Measurements from ENCODE around the gene PPP2R5A. TPM values are rescaled to one million over a fixed set of nuclear protein-coding genes. Genes with fewer than 3 reads are reported as not detected.

PPP2R5A gene
- total and polyA plus RNA-seq, 12 donors: 44.2 to 86.8 (median 57.3) TPM

DNA sequence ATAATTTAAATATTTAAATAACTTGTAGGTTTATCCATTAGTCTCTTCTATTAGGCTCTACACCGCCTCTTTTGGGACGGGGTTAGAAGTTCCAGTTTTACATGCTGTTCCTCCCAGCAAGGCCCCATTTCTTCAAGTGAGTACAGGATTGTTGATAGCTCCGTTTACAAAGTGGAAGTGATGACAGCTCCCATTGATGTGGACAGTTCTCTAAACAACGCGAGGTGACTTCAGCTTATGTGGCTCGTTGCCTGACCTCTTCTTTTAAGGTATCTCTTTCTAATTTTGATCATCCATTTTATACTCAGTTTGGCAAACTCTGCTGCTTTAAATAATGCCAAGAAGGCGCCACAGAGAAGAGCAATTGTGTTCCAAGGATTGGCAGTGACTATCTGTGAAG lies 79.8 kb downstream of the PPP2R5A start:
- ATAC-seq: peak in 6 of 8 donors; percentile 27 to 94 (median 66)
- peaks cover 0 to 89% (median 14%) of the 10 kb centered on the region in 9 donors for H3K36me3 ChIP-seq
- intact Hi-C loops (cut with DNase I): loop anchor here in 8 of 10 donors (2.0 to 5.0 kb wide), 9 partner anchors 48 to 353 kb away; partner anchors contain the start of gene PPP2R5A (in 1 of the 8)
- TF ChIP-seq, protein P1, sequence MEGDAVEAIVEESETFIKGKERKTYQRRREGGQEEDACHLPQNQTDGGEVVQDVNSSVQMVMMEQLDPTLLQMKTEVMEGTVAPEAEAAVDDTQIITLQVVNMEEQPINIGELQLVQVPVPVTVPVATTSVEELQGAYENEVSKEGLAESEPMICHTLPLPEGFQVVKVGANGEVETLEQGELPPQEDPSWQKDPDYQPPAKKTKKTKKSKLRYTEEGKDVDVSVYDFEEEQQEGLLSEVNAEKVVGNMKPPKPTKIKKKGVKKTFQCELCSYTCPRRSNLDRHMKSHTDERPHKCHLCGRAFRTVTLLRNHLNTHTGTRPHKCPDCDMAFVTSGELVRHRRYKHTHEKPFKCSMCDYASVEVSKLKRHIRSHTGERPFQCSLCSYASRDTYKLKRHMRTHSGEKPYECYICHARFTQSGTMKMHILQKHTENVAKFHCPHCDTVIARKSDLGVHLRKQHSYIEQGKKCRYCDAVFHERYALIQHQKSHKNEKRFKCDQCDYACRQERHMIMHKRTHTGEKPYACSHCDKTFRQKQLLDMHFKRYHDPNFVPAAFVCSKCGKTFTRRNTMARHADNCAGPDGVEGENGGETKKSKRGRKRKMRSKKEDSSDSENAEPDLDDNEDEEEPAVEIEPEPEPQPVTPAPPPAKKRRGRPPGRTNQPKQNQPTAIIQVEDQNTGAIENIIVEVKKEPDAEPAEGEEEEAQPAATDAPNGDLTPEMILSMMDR (IDR thresholded peaks at IDR 0.05): no peak
- no peak for DNase-seq
- H3K9me3 ChIP-seq: peaks cover 0 to 9% (median 0%) of the 10 kb centered on the region in 11 donors
- H3K27me3 ChIP-seq: no peaks in the 10 kb centered on the region
- peak overlapping the region in 1 of 10 donors; percentile 19 for H3K27ac ChIP-seq
- peaks cover 0 to 30% (median 11%) of the 10 kb centered on the region in 9 donors for H3K4me1 ChIP-seq
- WGBS, 2 donors: 35 to 50% methylated on average over 7 of the region's 7 CpGs
- H3K4me3 ChIP-seq: no peak overlapping the region

DNA sequence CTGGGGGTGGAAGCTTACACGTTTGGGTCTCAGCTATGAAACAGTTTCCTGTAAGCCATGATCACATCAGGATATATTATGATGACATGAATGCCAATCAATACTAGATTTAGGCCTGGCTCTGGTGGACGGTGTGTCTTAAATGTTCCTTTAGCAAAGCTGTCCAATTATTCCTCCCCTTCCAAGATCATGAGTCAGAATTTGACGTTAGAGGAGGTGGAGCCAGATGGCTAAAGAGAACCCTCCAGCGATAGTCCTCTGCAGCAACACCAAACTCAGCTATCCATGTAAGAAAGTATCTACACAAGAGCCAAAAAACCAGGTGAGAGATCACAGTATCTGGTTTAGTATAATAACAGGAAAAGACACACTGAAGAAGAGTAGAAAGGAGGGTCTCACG lies 81.7 kb downstream of the PPP2R5A start:
- intact Hi-C loops (cut with DNase I): loop anchor here in 8 of 10 donors (2.0 to 5.0 kb wide), 9 partner anchors 75 to 355 kb away; partner anchors contain the start of gene PPP2R5A (in 1 of the 8)
- TF ChIP-seq, protein P1 (IDR thresholded peaks at IDR 0.05): no peak
- ATAC-seq (peak in 2 of 8 donors; percentile 10 to 44), DNase-seq (no peak)
- 57 to 59% methylated on average over 5 of the region's 5 CpGs for WGBS, 2 donors
- Histone ChIP-seq H3K4me3 (no peak overlapping the region), H3K27ac (peak overlapping the region in 2 of 10 donors; percentile 12 to 16), H3K9me3 (peaks cover 0 to 9% (median 0%) of the 10 kb centered on the region in 11 donors), H3K36me3 (peaks cover 0 to 89% (median 0%) of the 10 kb centered on the region in 9 donors), H3K4me1 (peaks cover 0 to 30% (median 11%) of the 10 kb centered on the region in 9 donors), H3K27me3 (no peaks in the 10 kb centered on the region)

DNA sequence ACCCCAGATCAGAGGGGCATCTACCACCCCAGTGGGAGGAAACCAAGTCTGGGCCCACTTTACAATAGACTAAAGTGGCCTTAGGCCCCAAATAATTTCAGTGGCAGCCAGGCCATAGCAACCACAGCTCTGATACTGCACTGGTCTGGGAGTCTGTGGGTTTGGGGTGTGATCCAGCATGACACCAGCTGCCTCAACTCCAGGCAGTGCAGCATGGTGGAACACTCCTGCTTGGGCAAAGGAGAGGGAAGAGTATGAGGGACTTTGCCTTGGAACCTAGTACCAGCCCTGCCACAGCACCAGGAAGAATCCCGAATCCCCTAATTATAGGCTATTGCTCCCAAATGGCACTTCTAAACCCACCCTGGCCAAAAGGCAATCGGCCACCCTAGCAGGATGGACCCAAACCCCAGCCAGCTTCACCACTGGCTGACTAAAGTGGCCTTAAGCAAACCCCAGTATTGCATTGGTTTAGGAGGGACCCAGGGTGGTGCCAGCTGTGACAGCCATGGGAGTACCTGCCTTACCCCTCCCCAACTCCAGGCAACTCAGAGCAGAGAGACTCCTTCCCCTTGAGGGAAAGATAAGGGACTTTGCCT lies 82.4 kb downstream of the PPP2R5A start:
- Histone ChIP-seq H3K27ac (no peak overlapping the region), H3K36me3 (peaks cover 0 to 82% (median 0%) of the 10 kb centered on the region in 9 donors), H3K4me3 (no peak overlapping the region), H3K27me3 (no peaks in the 10 kb centered on the region), H3K9me3 (peaks cover 0 to 9% (median 0%) of the 10 kb centered on the region in 11 donors), H3K4me1 (peaks cover 0 to 30% (median 11%) of the 10 kb centered on the region in 9 donors)
- 69 to 71% methylated on average over 2 of the region's 2 CpGs for WGBS, 2 donors
- peak in 7 of 8 donors; percentile 12 to 70 (median 25) for ATAC-seq
- DNase-seq: no peak
- TF ChIP-seq, protein P1 (IDR thresholded peaks at IDR 0.05): no peak
- intact Hi-C loops (cut with DNase I): loop anchor here (1.0 to 5.0 kb wide), 11 partner anchors 75 to 355 kb away; partner anchors contain the start of gene PPP2R5A (in 1 of the 10)

DNA sequence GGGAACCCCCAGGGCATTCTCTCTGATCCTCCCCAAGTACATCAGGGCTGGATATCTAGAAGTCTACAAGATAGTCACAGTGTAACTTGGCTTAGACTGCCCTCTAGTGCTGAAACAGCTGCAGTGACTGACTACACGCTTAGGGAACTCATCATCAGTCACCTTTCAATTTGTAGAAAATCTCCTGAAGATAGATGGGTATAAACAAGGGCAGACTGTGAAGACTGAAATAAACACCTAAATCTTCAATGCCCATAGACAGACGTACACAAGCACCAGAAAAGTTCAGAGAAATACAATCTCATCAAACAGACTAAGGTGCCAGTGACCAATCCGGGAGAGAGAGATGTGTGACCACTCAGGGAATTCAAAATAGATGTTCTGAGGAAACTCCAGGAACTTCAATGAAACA lies 82.9 kb downstream of the PPP2R5A start:
- Histone ChIP-seq H3K4me3 (no peak overlapping the region), H3K36me3 (peaks cover 0 to 77% (median 0%) of the 10 kb centered on the region in 9 donors), H3K9me3 (peaks cover 0 to 14% (median 5%) of the 10 kb centered on the region in 11 donors), H3K27me3 (no peaks in the 10 kb centered on the region), H3K27ac (no peak overlapping the region), H3K4me1 (peaks cover 0 to 30% (median 11%) of the 10 kb centered on the region in 9 donors)
- ATAC-seq: peak; percentile 72 to 88 (median 85)
- TF ChIP-seq, protein P1 (IDR thresholded peaks at IDR 0.05): peak; percentile 60 to 90 (median 85)
- peak in 1 of 2 donors; percentile 58 for DNase-seq
- intact Hi-C loops (cut with DNase I): loop anchor here in 9 of 10 donors (1.0 to 5.0 kb wide), 10 partner anchors 76 to 356 kb away; partner anchors contain the start of gene PPP2R5A (in 1 of the 9)
- WGBS, 2 donors: 83 to 85% methylated on average over 3 of the region's 3 CpGs

All from heart right ventricle (tissue), 16 donors.